GM18519 (cell line): ENCODE data around the gene TBC1D23.
"Not testable (repeated sequence)": the region's sequence is repeated elsewhere in the genome, so short reads cannot be mapped to it uniquely, and the experiment has no call there.

Experiments used
- ATAC-seq: cut with Tn5 transposase; IDR thresholded peaks from one replicate; pipeline ENCODE4 v1.9.1; 2021; ENCODE audit warnings: mild to moderate bottlenecking, moderate library complexity; ENCODE audit not compliant: unreplicated experiment, low FRiP score

TBC1D23 gene

DNA sequence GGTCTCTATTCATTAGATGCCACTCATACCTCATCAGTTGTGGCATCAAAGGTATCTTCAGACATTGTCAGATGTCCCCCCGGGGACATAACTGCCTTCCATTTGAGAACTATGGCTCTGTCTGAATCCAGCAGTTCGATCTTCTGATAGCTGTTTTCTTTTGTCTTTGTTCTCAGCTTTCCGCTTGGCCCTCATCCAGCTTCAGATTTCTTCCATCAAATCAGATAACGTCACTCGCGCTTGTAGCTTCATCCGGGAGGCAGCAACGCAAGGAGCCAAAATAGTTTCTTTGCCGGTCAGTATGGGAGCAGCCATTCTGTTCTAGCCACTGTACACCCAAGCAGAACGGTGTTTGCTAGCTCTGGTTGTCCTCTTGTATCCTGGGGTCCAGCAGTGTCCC lies 78.1 kb downstream of the TBC1D23 start:
- ATAC-seq = no peak

DNA sequence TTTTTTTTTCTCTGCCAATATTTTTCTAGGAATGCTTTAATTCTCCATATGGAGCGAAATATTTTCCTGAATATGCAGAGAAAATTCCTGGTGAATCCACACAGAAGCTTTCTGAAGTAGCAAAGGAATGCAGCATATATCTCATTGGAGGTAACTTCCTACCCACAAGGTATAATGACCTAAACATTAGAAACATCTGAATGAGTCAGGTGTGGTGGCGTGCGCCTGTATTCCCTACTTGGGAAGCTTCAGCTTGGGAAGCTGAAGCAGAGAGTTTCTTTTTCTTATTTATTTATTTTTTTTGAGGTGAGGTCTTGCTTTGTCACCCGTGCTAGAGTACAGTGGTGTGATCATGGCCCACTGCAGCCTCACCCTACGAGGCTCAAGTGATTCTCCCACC lies 79.0 kb downstream of the TBC1D23 start:
- no peak for ATAC-seq

DNA sequence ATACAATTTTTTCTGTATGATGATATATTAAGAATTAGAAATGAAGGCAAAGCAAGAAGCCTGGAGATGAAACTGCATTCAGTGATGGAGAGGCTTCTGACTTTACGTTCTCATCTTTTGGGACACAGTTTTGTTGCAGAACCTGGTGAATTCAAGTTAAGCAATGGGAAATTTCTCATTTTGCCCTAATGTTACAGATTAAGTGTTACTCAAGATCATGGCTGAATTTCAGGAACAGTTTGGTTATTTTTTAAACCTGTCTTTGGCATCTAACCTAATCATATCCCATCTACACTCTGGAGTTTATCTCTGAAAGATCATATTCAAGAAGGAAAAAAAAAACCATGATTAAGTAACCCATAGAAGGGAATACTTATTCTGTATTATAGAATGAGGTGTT lies 79.7 kb downstream of the TBC1D23 start:
- no peak for ATAC-seq

DNA sequence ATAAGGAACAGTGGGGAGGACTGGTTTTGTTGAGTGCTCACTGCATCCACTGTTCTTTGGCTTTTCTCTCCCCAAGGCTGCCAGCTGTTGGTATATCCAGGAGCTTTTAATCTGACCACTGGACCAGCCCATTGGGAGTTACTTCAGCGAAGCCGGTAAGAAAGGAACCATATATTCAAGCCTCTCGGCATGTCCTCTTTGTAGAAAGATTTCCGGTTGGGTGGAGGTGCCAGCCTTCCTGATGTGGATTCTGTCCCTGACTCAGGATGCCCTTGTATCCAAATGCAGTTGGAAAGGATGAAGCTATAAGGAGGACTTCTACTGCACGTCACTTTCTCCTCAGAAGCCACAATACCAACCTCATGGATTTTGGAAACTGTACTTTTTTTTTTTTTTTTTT lies 87.9 kb downstream of the TBC1D23 start:
- no peak for ATAC-seq

DNA sequence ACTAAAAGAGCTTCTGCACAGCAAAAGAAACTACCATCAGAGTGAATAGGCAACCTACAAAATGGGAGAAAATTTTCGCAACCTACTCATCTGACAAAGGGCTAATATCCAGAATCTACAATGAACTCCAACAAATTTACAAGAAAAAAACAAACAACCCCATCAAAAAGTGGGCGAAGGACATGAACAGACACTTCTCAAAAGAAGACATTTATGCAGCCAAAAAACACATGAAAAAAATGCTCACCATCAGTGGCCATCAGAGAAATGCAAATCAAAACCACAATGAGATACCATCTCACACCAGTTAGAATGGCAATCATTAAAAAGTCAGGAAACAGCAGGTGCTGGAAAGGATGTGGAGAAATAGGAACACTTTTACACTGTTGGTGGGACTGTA lies 91.0 kb downstream of the TBC1D23 start:
- not testable (repeated sequence) for ATAC-seq

DNA sequence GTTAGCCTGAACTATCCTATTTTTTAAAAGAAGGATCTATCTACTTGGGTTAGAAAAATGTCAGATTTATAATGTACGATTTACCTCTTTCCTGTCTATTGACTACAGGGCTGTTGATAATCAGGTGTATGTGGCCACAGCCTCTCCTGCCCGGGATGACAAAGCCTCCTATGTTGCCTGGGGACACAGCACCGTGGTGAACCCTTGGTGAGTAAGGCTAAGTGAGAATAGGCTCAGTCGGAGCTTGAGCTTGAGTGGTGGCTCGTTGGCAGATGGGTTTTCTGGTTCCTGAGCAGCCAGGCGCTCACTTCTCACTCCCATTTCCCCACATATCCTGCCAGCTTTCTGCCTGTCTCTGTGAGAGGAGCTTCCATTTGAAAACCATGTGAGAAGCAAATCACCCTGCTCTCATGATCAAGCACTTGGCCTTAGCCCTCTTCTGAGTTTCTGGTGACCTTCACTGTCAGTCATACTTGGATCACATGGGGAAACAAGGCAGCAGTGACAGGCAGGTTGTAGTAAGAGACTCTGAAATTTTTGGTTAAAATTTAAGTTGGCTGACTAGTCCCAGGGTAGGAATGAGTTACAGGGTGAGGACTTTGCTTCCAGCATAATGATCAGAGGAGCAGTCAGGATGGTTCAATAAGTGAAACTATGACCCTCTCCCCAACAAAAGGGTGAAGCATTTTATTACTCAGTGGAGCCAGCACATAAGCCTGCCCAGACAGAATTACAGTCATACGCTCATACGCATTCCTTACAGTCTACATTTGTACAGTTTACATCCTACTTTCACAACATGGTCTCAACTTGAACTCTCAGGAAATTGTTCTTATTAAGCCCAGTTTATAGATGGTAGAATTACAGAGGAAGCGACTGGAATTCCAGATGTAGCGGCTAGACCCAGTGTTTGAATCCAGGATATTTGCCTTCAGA lies 91.8 kb downstream of the TBC1D23 start:
- ATAC-seq = no peak

DNA sequence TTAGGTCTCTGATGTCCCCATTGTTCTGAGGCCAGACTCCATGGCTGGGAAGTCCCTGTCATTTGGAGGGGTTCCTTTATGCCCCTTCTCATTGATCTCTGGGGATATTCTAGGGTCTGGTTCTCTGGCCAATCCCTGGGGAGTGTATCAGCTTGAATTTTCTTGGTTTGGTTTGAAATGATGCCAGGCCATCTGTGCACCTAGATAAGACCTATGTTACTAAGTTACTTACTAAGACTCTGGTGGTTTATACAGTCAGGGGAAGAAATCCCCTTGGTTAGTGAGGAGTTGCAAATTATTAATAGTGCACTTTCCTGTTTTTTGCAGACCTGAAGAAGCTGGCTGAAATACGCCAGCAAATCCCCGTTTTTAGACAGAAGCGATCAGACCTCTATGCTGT lies 94.1 kb downstream of the TBC1D23 start:
- ATAC-seq = no peak

DNA sequence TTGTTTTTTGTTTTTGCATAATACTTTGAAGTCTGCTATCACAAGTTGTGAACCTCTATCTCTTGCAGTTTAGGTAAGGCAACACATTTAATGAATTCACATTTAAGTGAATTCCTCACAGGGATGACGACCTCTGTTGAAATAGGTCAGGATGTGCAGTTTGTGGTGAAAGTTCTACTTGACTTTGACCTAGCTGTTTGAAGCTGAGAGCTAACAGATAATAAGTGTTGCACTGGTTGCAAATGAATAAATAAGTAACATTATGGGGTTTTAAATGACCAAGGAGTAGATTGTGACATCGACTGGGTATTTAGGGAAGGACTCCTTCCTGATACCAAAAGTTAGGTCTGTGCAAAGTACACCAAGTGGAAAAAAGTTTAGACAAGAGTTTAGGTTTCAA lies 97.6 kb downstream of the TBC1D23 start:
- no peak for ATAC-seq

DNA sequence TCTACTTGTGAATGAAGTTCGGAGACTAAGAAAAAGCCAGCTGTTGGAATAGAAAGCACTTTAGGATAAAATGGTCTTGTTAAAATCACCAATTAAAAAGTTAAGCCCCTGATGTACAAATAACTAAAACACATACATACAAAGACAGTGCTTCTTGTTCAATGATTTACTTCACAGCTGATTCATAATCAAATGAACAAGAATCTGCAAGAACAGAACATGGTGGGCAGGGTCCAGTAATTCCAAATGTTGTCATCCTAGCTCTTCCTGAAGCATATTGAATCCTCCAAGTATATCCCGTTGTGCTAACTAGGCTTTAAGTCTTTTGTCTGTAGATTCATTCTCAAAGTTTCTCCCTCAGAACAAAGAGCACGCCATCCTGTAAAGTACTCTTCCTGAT lies 98.2 kb downstream of the TBC1D23 start:
- ATAC-seq = no peak

DNA sequence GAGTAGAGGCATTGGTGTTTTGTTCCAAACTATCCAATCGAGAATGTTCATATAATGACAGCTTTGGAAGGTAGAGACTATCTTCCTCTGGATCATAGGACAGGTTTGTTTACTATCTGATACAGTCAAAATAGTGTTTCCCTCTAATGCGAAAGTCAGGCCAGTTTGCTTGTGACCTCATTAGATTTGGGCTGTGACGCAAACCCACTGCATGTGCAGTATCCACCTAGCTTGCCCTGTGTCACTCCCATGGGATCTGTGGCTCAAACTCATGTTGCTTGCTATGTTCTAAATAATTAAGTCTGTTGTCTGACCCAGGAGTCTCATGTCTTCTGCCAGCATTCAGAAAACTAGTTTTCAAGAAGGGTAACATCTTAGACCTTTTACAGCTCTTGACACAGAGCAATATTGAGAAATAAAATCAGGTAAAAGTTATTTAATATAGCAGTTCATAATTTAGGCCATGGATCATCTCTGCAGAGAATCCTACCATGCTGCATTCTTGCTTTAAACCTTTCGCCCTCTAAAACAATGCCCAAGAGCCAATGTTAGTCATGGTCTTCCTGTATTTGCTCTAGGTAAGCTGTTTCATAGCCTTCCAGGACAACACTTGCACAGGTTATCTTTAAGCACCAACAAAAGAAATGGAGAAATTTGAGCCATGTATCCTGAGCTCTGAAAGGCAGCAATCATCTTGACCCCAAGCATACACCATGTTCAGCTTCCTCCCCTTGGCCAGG lies 100.1 kb downstream of the TBC1D23 start:
- ATAC-seq = no peak

DNA sequence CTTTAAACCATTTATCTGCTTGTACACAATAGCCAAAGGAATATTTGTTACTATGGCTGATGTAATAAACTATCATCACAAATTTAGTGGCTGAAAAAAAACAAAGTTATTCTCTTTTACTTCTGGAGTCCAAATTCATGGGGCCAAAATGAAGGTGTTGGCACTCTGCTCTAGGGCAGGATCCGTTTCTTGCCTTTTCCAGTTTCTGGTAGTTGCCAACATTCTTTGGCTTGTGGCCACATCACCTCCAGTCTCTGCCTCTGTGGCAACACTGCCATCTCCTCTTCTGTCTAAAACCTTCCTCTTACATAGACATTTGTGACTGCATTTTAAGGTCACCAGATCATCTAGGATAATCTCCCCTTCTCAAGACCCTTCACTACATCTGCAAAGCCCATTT lies 101.1 kb downstream of the TBC1D23 start:
- ATAC-seq = no peak

DNA sequence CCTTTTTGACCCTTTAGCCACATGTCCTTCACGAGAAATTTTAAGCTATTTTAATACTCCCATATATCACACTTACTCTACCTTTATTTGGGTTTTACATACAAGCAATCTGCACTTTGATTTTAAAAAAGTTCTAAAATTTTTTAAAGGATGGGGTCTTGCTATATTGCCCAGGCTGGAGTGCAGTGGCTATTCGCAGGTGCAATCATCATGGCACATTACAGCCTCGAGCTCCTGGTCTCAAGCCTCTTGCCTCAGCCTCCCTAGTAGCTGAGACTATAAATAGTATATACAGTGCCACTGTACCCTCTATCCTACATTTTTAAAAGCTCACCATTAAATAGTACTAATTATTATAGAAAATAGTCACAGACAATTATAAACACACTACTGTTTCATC lies 103.6 kb downstream of the TBC1D23 start:
- no peak for ATAC-seq

DNA sequence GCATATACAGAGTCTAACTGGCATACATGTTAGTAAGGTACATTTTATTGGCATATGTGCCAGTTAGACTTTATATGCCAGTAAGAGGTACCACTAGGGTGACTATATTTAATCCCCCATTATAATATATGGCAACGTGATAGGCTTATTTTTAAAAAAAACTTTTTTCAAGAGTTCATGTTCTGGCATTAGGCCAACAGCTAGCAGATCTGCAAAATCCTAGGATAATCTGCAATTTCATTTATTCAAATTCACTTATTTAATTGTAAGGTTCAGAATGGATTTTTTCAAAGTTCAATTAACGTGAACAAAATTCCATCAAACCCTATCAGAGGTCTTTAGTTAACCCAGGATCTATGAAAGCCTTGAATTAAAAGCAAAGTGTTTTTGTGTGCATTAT lies 105.6 kb downstream of the TBC1D23 start:
- ATAC-seq = no peak

DNA sequence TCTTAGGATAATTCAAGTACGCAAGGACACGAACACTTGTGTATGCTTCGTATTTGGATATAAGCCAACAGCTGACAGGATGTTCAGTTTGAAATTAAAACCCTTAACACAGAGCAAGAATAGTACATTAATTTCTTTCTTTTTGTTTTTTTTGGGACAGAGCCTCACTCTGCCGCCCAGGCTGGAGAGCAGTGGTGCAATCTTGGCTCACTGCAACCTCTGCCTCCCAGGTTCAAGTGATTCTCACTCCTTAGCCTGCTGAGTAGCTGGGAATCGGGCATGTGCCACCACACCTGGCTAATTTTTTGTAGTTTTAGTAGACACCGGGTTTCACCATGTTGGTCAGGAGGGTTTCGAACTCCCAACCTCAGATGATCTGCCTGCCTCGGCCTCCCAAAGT lies 107.6 kb downstream of the TBC1D23 start:
- ATAC-seq = no peak

DNA sequence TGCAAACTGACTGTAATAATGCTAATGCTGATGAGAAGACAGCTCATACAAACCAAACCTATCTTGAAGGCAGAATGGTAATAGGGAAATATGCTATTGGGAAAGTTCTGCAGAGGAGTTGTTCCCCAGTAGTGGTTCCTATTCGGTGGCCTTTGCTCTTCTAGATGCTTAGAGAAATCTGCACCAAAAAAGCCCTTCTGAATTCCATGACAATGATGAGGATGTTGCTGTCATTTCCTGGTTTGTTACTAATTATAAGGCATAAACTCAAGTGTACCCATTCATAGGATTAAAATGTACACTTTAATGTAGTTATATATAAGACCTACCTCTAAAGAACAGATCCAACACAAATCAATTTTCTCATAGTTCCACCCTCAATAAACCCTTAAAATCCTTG lies 110.0 kb downstream of the TBC1D23 start:
- ATAC-seq = no peak

DNA sequence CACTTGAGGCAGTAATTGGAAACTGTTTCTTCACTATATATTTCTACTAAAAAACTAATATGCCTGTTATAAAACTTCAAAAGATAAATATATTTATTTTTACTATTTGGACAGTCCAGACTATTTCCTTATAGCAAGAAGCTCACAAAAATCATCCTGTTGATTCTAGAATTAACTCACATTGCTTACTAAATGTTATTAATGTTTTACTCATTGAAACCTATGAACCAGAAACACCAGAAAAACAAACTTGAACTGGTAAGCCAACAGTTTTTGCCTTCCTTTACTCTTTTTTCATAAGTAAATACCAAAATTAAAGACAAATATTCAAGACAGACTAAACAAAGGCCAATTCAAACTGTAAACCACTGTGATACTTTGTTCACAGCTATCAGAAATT lies 113.7 kb downstream of the TBC1D23 start:
- no peak for ATAC-seq
